Activated T-helper 1 cell treated with anti-CD3 and anti-CD28 coated beads, Interleukin-12 subunit alpha, Interleukin-12 subunit beta, Interleukin-2, Interleukin-4 antibody, amounts not matched to agents 30 ng/mL and 10 ng/mL and 1 ng/mL, durations not matched to agents 14 hours and 24 hours and 36 hours (primary cell): ENCODE results near the gene CDH4. TPM values are rescaled to one million over a fixed set of nuclear protein-coding genes. Genes with fewer than 3 reads are reported as not detected.

ENCODE experiments used
- DNase-seq: peaks from one replicate; pipeline ENCODE4 v3.0.0; 2021; ENCODE audit warnings: low spot score
- H3K27ac Mint-ChIP-seq: one replicate; pipeline ENCODE4 v1.8.0; 2021; ENCODE audit warnings: mild to moderate bottlenecking, mixed read lengths
- H3K27me3 Mint-ChIP-seq: one replicate; pipeline ENCODE4 v1.8.0; 2022; ENCODE audit warnings: mild to moderate bottlenecking, moderate library complexity, mixed read lengths; ENCODE audit not compliant: insufficient read depth
- H3K36me3 Mint-ChIP-seq: one replicate; pipeline ENCODE4 v1.8.0; 2021; ENCODE audit warnings: low read depth, mixed read lengths
- H3K4me1 Mint-ChIP-seq: one replicate; pipeline ENCODE4 v1.8.0; 2021; ENCODE audit warnings: low read depth, mixed read lengths
- H3K4me3 Mint-ChIP-seq: one replicate; pipeline ENCODE4 v1.8.0; 2021; ENCODE audit warnings: mild to moderate bottlenecking, moderate library complexity, mixed read lengths
- H3K9me3 Mint-ChIP-seq: one replicate; pipeline ENCODE4 v1.8.0; 2021; ENCODE audit warnings: mixed read lengths
- intact Hi-C: fragments of 100-400 bp; cut with micrococcal nuclease; formaldehyde crosslinking; loops from one replicate; pipeline ENCODE4 v1.15.1; 2024
- total RNA-seq: library from RNA; stranded (reverse); gene quantifications from 2 replicates; pipeline ENCODE4 v1.2.3, GENCODE V29; 2022

The CDH4 gene
- total RNA-seq, 1 donor from 2014 or later: not detected

DNA sequence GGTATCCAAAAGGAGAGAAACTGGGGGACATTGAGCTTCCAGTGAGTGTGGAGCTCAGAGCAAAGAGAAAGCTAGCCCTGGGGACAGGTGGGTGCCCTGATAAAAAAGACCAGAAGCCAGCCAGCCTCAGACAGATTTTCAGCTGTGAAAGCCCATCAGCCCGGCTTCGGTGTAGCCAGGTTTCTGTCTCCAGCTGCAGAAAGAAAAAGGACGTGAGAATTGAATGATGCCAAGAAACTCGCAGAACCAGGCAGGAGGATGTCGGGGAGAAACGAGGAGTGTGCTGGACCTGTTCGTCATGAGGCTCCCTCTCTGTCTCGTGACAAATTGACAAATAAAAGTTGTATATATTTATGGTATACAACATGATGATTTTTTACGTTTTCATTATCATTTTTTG is 63.3 kb downstream of the CDH4 start:
- no peaks in the 10 kb centered on the region for H3K4me1 Mint-ChIP-seq
- H3K36me3 Mint-ChIP-seq: no peaks in the 10 kb centered on the region
- DNase-seq: no peak
- H3K9me3 Mint-ChIP-seq: peaks cover 3% of the 10 kb centered on the region
- no peak overlapping the region for H3K4me3 Mint-ChIP-seq
- H3K27me3 Mint-ChIP-seq: no peaks in the 10 kb centered on the region
- no peak overlapping the region for H3K27ac Mint-ChIP-seq
- intact Hi-C loops: no loop called here

DNA sequence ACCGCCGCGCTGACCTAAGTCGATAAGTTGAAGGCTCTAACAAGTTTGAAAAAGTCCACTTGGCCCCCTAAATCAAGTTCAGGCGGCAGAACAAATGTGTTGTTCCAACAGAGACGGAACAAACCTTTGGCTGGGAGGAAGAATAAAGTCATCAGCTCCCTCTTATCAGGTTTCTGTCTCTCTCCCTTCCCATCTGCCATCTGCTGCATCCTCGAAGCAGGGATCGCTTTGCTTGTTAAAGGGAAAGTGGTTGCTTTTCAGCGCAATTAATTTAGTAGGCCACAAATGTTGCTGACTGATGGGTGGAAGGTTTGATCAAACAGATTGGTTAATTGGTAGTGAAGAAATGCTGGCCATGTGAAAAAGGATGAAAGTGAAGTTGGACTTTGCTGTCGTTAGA is 64.3 kb downstream of the CDH4 start:
- Mint-ChIP-seq H3K36me3 (no peaks in the 10 kb centered on the region), H3K4me3 (no peak overlapping the region), H3K27ac (no peak overlapping the region), H3K27me3 (no peaks in the 10 kb centered on the region), H3K4me1 (no peaks in the 10 kb centered on the region), H3K9me3 (peaks cover 3% of the 10 kb centered on the region)
- intact Hi-C loops: no loop called here
- no peak for DNase-seq

DNA sequence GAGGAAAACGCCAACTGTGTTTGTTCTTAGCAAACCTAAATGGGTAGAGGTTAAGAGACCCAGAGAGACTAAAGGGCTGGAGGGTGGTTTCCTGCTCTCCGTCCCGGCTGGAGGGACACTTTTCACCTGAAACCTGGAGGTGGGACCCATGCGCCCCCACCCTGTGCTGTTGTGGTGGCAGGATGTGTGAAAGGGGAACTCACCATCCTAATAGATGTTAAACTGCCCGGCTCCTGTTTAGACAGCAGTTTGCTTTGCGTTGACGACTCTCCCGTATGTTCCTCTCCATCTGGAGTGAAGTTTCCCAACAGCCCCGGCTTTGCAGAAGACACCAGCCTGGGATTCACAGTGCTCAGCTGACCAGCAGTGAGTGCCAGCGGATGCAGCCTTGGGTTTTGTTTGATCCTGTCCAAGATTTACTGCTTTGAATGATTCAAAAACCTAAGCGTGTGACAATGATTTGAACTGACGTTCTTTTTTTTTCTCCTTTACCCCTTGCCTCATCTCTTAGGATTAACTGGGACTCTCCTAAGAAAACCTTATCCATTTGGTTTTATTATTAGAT is 66.0 kb downstream of the CDH4 start:
- H3K27ac Mint-ChIP-seq: no peak overlapping the region
- no peaks in the 10 kb centered on the region for H3K36me3 Mint-ChIP-seq
- intact Hi-C loops: no loop called here
- no peak for DNase-seq
- H3K4me3 Mint-ChIP-seq: no peak overlapping the region
- no peaks in the 10 kb centered on the region for H3K9me3 Mint-ChIP-seq
- H3K4me1 Mint-ChIP-seq: no peaks in the 10 kb centered on the region
- H3K27me3 Mint-ChIP-seq: no peaks in the 10 kb centered on the region

DNA sequence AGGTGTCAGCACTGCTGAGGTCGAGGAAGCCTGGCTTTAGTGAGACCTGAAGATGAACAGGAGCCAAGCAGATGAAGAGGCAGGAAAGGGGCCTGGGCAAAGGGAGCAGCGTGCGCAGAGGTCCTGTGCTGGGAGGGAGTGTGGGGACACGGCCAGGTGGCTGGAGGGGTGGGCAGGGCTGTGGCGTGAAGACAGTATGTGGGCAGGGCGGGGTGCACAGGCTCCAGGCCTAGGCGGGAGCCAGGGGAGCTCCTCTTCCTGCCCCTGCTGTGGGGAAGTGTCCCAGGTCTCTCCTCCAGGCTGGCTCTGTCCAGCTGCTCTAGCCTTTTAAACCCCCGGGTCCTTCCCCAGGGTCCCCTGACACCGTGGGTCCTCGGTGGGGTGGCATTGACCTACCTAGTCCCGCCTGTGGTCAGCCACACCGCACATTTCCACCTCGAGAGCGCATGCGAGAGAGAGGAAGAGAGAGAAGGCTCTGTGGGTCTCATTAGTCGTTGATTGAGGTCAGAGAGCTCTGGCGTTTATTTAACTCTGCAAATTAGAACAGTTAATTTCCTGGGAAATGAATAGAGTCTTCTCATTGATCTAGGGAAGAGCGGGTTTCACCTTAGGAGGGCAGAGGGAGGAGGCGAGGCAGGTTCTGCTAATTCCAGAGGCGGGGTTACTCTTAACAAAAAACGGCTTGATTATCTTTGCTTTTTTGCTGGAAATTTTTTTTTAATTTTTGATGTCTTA is 68.8 kb downstream of the CDH4 start:
- Mint-ChIP-seq H3K9me3 (no peaks in the 10 kb centered on the region), H3K27ac (no peak overlapping the region), H3K4me1 (no peaks in the 10 kb centered on the region), H3K36me3 (no peaks in the 10 kb centered on the region), H3K4me3 (no peak overlapping the region), H3K27me3 (no peaks in the 10 kb centered on the region)
- intact Hi-C loops: no loop called here
- no peak for DNase-seq

DNA sequence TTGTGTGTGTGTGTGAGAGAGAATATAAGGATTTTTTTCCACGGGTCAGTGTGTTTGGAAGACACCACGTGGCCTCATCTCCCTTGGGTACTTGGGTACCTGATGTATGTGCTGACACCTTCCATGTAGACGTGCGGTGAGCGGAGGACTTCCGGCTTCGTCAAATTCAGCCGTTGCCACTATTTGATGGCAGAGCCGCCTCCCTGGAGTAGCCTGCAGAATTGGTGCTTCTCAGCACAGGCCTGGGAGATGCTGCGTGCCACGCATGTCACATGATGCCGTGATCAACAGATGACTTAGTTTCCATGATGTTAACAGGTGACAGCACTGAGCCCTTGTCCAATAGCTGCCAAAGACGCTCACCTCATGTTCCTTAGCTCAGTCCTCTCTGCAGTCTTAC is 69.4 kb downstream of the CDH4 start:
- Mint-ChIP-seq H3K36me3 (no peaks in the 10 kb centered on the region), H3K27ac (no peak overlapping the region), H3K27me3 (no peaks in the 10 kb centered on the region), H3K9me3 (no peaks in the 10 kb centered on the region), H3K4me3 (no peak overlapping the region), H3K4me1 (no peaks in the 10 kb centered on the region)
- intact Hi-C loops: no loop called here
- no peak for DNase-seq

DNA sequence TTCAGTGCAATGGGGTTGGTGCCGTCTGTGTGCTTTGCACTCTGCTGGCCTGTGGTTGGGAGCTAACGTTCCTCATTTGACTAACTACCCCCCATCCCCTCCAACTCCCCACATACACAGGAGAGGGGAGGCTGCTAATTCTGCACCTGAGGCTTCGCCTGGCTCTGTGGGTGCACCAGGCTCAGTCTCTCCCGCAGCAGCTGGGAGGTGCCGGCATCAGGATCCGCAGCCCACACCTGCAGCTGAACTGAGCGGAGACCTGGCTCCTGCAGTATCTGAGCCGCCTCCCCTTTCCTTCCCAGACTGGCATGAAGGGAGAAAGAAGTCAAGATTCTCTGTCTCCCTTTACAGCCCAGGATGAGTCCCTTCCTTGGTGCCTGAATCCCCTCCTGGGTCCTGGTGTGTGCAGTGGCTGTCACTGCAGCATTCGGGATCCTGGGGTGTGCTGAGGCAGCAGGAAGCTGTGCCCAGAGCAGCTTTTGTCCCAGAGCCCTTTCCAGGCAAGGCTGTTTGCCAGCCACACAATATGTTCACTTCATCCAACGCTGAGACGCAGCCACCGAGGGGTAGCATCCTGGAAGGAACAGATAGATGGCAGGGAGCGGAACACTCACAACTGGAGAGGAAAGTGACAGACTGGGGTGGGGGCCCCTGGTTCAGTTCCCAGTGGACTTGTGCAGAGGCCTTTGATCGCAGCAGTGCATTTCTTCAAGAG is 70.2 kb downstream of the CDH4 start:
- H3K4me3 Mint-ChIP-seq: no peak overlapping the region
- DNase-seq: no peak
- no peaks in the 10 kb centered on the region for H3K27me3 Mint-ChIP-seq
- intact Hi-C loops: no loop called here
- no peaks in the 10 kb centered on the region for H3K4me1 Mint-ChIP-seq
- H3K27ac Mint-ChIP-seq: no peak overlapping the region
- no peaks in the 10 kb centered on the region for H3K36me3 Mint-ChIP-seq
- H3K9me3 Mint-ChIP-seq: no peaks in the 10 kb centered on the region

DNA sequence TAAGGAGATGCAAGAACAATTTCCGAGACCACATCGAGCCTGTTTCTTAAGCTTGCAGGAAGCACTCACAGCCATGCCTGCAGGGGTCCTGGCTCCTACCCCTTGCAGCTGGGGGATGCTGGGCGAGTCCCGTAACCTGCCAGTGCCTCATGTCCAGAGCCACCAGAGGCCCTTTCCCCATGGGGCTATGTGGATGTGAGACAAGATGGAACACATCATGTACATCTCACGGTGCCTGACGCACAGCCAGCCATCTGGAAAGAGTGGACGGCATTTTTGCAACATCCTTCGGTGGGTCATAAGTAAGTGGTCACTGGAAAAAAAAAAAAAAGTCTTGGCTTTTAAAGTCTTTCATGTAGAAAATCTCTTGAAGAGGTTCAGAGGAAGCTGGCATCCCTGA is 72.8 kb downstream of the CDH4 start:
- Mint-ChIP-seq H3K27ac (no peak overlapping the region), H3K4me1 (no peaks in the 10 kb centered on the region), H3K4me3 (no peak overlapping the region), H3K36me3 (no peaks in the 10 kb centered on the region), H3K9me3 (no peaks in the 10 kb centered on the region), H3K27me3 (no peaks in the 10 kb centered on the region)
- intact Hi-C loops: no loop called here
- no peak for DNase-seq

DNA sequence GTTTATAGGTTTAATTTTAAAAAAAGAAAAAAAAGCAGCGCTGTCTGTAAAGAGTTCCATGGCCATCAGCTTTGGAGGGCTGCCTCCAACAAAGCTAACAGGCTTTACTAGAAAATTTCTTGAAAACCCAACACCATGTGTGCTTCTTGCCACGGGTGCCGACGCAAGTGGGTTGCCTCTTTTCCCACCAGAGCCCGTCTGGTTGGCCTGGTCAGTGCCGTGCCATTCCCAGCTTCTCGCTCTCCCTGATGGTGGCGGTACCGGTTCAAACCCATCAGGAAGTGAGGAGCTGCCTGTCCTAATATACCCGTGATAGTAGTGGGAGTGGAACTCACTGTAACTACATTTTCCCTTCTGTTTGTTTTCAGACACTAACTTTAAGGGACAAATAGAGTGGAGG is 73.7 kb downstream of the CDH4 start:
- Mint-ChIP-seq H3K9me3 (no peaks in the 10 kb centered on the region), H3K36me3 (no peaks in the 10 kb centered on the region), H3K4me3 (no peak overlapping the region), H3K27ac (no peak overlapping the region), H3K27me3 (no peaks in the 10 kb centered on the region), H3K4me1 (no peaks in the 10 kb centered on the region)
- intact Hi-C loops: no loop called here
- DNase-seq: no peak

DNA sequence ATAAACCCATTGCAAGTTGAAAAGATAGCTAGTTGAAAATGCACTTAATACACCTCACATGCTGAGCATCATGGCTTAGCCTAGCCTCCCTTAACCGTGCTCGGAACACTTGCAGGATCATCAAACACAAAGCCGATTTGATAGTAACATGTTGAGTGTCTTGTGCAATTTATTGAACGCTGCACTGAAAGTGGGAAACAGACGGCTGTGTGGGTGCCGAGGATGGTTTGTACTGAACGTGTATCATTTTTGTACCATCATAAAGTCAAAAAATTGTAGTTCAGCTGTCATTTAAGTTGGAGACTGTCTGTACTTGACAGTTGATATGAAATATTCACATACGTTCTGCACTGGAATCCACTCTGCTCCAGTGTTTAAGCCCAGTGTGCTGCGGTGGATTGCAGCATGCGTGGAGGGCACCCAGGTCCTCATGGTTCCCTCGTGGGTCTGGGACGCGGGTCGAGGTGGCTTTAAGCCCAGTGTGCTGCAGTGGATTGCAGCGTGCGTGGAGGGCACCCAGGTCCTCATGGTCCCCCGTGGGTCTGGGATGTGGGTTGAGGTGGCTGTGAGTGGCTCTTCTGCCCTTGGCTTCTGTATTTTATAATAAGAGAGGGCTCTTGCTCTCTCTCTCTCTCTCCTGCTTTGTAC is 77.0 kb downstream of the CDH4 start:
- no peaks in the 10 kb centered on the region for H3K9me3 Mint-ChIP-seq
- no peak overlapping the region for H3K4me3 Mint-ChIP-seq
- DNase-seq: no peak
- H3K4me1 Mint-ChIP-seq: no peaks in the 10 kb centered on the region
- H3K36me3 Mint-ChIP-seq: no peaks in the 10 kb centered on the region
- H3K27me3 Mint-ChIP-seq: no peaks in the 10 kb centered on the region
- H3K27ac Mint-ChIP-seq: no peak overlapping the region
- intact Hi-C loops: no loop called here

DNA sequence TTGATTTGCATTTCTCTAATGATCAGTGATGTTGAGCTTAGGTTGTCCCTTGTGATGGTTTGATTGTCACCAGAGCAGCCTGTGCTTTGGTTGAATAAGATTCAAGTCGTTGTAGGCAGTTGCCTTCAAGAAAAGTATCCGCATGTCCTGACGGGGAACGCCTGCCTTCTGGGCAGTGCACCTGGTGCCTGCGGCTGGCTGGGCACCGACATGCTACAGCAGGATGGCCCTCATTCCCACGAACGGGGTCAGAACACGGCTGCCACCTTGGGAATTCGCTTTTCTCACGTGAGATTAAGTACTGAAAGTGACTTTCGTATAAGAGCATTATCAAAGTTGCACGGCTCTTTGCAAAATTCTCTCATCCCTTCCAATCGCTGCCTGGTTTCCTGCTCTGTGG is 78.4 kb downstream of the CDH4 start:
- Mint-ChIP-seq H3K4me3 (no peak overlapping the region), H3K36me3 (no peaks in the 10 kb centered on the region), H3K9me3 (no peaks in the 10 kb centered on the region), H3K27ac (no peak overlapping the region), H3K27me3 (no peaks in the 10 kb centered on the region), H3K4me1 (no peaks in the 10 kb centered on the region)
- no peak for DNase-seq
- intact Hi-C loops: no loop called here

DNA sequence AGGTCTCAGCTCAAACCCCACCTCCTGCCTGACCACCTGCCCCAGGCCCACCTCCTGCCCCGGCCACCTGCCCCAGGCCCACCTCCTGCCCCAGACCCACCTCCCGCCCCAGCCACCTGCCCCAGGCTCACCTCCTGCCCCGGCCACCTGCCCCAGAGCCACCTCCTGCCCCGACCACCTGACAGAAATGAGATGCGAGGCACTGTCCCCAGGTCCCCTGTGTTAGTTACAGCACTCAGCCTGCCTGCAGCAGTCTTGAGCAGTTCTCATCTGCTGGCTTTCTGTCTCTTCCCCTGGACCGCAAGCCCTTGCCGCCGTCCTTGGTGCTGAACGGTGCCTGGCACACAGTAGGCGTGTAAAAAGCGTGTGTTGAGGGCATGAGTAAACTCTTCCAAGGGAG is 79.5 kb downstream of the CDH4 start:
- H3K4me3 Mint-ChIP-seq: no peak overlapping the region
- intact Hi-C loops: no loop called here
- H3K36me3 Mint-ChIP-seq: no peaks in the 10 kb centered on the region
- no peaks in the 10 kb centered on the region for H3K9me3 Mint-ChIP-seq
- no peaks in the 10 kb centered on the region for H3K4me1 Mint-ChIP-seq
- no peak overlapping the region for H3K27ac Mint-ChIP-seq
- DNase-seq: no peak
- H3K27me3 Mint-ChIP-seq: no peaks in the 10 kb centered on the region

DNA sequence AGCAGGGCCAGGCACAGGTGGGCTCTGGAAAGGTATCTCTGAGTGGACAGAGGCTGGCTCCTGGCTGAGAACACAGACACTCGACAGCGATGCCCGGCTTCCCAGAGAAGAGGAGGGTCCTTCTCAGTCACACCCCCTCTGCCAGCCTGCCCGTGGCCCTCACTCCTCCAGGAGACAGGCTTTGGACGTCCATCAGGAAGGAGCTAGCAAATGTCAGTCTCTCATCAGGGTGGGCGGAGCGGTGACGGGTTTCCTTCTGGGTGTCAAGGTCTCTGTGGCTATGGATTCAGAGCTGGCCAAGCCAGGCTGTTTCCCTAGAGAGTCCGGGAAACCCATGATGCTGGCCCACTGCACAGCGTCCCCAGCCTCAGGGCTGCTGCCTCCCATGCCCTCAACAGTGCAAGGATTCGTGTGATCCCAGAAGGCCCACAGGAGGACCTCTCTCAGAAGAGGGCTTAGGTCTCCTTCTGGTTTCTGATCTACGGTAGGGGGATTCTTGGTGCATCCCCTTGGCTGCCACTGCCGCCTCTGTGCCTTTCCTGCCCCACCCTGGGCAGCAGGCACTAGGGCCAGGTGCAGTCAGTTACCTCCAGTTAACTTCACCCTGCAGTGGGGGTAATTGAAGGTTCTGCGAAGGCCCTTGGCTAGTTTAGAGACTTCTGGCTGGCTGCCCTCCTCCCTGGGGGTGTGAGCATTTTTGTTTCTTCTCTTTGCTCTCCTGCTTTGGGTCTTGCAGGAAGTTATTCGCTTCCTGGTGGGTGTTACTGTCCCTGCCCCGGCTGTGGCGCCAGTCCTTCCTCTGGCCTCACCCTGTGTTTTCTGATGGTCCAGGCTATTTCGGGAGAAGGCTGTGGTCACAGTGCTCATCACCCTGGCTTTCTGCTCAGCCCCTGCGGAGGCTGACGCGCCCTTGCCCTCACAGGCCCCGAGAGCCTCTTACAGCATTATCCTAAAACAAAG is 80.2 kb downstream of the CDH4 start:
- Mint-ChIP-seq H3K27me3 (no peaks in the 10 kb centered on the region), H3K9me3 (no peaks in the 10 kb centered on the region), H3K36me3 (no peaks in the 10 kb centered on the region), H3K4me3 (no peak overlapping the region), H3K4me1 (no peaks in the 10 kb centered on the region), H3K27ac (no peak overlapping the region)
- intact Hi-C loops: no loop called here
- DNase-seq: no peak
